GM21723 (cell line): ENCODE data around the gene GNRH2.
"Not testable (repeated sequence)": the region's sequence is repeated elsewhere in the genome, so short reads cannot be mapped to it uniquely, and the experiment has no call there.

Experiments used
- ATAC-seq: cut with Tn5 transposase; IDR thresholded peaks from one replicate; pipeline ENCODE4 v1.9.1; 2021; ENCODE audit warnings: mild to moderate bottlenecking, moderate library complexity; ENCODE audit not compliant: unreplicated experiment

Gene GNRH2

GRCh38 chr20:3041854-3042409 is 1.5 kb upstream of the GNRH2 start:
- no peak for ATAC-seq

- ATAC-seq = no peak
These were observed 797 bp upstream of the GNRH2 start for GRCh38 chr20:3042625-3043024.

- ATAC-seq = no peak
These were observed 1.0 kb downstream of the GNRH2 start for GRCh38 chr20:3044336-3044965.

- peak; percentile 42 for ATAC-seq
These were observed 1.8 kb downstream of the GNRH2 start for GRCh38 chr20:3045042-3045815.

DNA sequence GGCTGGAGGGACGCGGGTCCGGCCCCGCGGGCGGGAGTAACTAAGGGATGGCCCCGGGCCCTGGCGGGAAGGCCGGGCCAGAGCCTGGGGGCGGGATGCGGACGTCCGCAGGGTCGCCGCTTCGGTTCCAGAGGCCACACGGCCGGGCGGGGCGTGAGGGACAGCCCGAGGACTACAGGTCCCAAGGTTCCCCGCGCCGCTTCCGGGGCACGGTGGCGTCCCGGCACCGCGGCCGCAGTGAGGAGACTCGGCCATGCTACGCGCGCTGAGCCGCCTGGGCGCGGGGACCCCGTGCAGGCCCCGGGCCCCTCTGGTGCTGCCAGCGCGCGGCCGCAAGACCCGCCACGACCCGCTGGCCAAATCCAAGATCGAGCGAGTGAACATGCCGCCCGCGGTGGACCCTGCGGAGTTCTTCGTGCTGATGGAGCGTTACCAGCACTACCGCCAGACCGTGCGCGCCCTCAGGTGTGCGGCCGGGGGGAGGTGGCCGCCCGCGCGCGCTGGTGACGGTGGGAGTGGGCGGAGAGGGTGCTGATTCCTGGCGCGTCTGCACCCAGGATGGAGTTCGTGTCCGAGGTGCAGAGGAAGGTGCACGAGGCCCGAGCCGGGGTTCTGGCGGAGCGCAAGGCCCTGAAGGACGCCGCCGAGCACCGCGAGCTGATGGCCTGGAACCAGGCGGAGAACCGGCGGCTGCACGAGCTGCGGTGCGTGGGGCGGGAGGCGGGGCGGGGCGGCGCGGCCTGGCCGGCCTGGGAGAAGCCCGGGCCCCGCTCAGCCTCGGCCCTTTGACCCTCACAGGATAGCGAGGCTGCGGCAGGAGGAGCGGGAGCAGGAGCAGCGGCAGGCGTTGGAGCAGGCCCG is 2.6 kb downstream of the GNRH2 start, which contains the start of gene MRPS26:
Gene MRPS26 (plus strand): TSS at position 237 of the 861 bp plus-strand sequence. CDS start 17 bp downstream, at position 254.
- ATAC-seq = peak; percentile 90

- ATAC-seq = peak; percentile 6
These were observed 3.4 kb downstream of the GNRH2 start for GRCh38 chr20:3046677-3047462.

DNA sequence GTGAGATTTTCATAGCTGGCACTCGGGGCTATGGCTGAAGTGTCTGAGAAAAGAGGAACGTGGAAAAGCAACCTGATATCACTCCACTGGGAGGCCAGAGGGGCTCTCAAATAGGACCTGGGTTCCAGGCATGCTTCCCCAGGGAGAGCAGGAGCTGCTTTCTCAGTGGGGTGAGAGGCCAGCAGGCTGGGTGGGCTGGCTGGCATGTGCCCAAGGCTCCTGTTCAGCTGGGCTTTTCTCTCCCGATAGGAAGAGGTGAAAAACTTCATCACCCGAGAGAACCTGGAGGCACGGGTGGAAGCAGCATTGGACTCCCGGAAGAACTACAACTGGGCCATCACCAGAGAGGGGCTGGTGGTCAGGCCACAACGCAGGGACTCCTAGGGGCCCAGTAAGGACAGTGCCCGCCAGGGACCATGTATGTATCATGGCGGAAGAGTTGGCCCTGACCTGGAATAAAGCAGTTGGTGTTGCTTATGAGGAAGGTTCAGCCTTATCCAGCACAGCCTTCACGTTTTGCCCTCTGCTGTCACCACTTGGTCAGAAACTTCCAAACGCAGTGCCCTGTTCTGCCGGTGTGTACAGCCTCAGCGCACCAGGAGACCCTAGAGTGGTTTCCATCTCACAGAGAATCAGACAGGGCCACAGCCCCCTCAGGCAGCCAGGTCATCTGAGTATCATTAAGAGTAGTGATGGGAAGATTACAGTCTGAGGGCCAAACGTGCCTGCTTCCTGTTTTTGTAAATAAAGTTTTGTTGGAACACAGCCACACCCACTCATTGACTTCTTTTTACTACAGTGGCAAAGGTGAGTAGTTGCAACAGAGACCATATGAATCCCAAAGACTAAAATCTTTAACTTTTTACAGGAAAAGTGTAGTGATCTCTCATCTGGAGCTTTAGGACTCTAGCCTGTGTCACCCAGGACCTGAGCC is 4.3 kb downstream of the GNRH2 start:
- no peak for ATAC-seq

DNA sequence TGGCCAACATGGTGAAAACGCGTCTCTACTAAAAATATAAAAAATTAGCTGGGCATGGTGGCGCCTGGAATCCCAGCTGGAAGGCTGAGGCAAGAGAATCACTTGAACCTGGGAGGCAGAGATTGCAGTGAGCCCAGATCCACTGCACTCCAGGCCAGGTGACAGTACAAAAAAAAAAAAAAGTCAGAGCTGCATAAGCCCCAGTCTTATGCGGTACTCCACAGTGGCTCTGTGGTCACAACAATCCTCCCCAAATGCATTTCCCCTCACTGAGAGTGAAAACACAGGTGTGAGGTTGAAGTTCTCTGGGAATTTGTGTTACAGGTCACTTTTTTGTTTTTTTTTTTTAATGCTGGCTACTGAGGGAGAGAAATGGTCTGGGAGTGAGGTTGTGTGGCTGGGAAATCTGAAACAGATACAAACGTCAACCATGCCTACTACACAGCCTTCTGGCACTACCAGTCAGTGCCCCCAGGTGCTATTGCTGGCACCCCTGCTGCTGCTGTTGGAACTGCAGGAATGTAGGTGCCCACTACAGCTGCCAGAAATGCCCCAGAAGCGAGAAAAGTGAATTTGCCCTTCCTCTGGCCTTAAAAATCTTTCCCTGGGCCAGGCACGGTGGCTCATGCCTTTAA is 8.1 kb downstream of the GNRH2 start:
- no peak for ATAC-seq

- no peak for ATAC-seq
These were observed 16.1 kb downstream of the GNRH2 start for GRCh38 chr20:3059489-3059888.

DNA sequence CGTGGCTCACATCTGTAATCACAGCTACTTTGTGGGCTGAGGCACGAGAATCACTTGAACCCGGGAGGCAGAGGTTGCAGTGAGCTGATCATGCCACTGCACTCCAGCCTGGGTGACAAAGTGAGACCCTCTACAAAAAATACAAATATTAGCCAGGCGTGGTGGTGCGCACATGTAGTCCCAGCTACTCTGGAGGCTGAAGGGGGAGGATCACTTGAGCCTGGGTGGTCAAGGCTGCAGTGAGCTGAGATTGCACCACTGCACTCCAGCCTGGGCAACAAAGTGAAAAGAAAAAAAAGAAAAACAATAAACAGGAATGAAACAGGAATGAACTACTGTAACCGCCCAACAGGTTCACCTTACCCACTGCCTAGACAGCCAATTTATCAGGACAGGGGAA is 20.7 kb downstream of the GNRH2 start:
- ATAC-seq = not testable (repeated sequence)

DNA sequence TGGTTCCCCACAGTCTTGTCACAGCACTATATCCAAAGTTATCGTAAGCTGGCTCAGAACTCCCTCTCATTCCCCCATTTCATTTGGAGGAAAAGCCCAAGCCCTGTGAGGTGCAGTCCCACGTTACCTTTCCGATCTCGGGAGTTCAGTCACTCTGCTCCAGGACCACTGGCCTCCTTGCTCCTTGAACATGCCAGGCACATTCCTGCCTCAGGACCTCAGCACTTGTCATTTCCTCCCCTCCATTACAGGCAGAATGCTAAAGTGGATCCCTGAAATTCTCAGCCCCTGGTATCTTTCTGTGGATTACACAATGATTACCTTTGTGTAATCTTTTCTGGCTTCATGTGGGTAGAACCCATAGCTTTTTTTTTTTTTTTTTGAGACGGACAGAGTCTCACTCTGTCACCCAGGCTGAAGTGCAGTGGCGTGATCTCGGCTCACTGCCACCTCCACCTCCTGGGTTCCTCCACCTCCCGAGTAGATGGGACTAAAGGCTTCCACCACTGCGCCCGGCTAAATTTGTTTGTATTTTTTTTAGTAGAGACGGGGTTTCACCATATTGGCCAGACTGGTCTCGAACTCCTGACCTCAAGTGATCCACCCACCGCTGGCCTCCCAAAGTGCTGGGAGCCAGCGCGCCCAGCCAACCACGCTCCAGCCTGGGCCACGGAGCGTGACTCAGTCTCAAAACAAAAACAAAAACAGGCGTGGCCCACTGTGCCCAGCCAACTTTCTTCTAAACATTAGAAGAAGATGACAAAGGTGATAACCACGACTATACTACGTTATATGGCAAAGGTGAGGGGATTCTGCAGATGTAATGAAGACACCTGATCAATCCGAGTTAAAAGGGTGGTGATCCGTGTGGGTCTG is 24.0 kb downstream of the GNRH2 start:
- no peak for ATAC-seq

DNA sequence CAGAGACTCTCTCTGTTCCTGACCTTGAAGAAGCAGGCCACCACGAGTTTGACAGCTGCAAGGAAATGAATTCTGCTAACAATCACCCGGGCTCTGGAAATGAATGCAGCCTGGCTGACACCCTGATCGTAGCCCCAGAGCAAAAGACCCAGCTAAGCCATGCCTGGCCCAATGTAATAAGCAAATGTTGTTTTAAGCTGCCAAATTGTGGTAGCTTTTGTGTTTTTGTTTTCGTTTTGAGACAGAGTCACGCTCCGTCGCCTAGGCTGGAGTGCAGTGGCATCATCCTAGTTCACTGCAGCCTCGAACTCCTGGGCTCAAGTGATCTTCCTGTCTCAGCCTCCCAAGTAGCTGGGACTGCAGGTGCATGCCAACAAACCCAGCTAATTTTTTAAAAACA is 24.7 kb downstream of the GNRH2 start:
- peak; percentile 61 for ATAC-seq

- ATAC-seq = no peak
These were observed 25.8 kb downstream of the GNRH2 start for GRCh38 chr20:3068986-3069900.

GRCh38 chr20:3070725-3071124 is 27.3 kb downstream of the GNRH2 start:
- no peak for ATAC-seq

GRCh38 chr20:3071266-3071609 is 27.8 kb downstream of the GNRH2 start:
- ATAC-seq = no peak

GRCh38 chr20:3071610-3072529 is 28.4 kb downstream of the GNRH2 start, which contains the start of gene OXT:
Gene OXT, plus strand, starts transcription at chr20:3071620. Its CDS starts 36 bp downstream, at chr20:3071656.
- ATAC-seq = no peak
